MG63 (cell line): ENCODE data around the gene CA12. TPM values are rescaled to one million over a fixed set of nuclear protein-coding genes. Genes with fewer than 3 reads are reported as not detected.

ENCODE experiments used
- DNase-seq: peaks from one replicate; pipeline ENCODE4 v3.0.0-alpha.2; 2020
- H3K27me3 ChIP-seq: fragments of 250-450 bp; sonication (Bioruptor Pico); 2 replicates; pipeline ENCODE4 v1.5.1; 2020; ENCODE audit warnings: mild to moderate bottlenecking, moderate library complexity
- H3K36me3 ChIP-seq: fragments of 250-450 bp; sonication (Bioruptor Pico); 2 replicates; pipeline ENCODE4 v1.5.1; 2020; ENCODE audit warnings: mild to moderate bottlenecking, moderate library complexity
- H3K4me3 ChIP-seq: fragments of 250-450 bp; sonication (Bioruptor Pico); 2 replicates; pipeline ENCODE4 v1.5.1; 2020; ENCODE audit warnings: mild to moderate bottlenecking, moderate library complexity
- H3K9me3 ChIP-seq: fragments of 250-450 bp; sonication (Bioruptor Pico); 2 replicates; pipeline ENCODE4 v1.5.1; 2020; ENCODE audit warnings: mild to moderate bottlenecking, moderate library complexity
- total RNA-seq: library from RNA; depleted of rRNA; stranded (reverse); fragments of >200 nt; shearing (Covaris generic); gene quantifications from 2 replicates; pipeline ENCODE4 v1.2.3, GENCODE V29; 2014; ENCODE audit warnings: low replicate concordance; rRNA removed

Gene CA12
- total RNA-seq, 1 experiment from 2014 or later, result 4.7 TPM

DNA sequence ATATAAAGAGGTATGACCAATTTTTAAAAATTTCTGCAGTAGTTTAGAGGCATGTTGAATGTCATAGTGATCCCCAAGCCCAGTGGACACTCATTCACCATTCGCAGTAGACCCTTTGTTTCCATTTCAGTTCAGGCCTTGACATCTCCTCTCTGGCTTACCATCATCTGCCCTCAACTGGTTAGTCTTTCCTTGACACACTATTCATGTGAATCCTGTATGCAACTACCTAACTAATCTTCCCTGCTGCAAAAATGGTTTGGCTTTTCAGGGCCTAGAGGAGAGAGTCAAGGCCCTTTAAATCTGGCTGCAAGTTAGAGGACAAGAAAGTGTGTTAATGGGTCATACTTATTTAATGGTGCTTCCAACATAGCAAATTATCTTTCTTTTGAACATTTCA lies 93.3 kb downstream of the CA12 start:
- H3K4me3 ChIP-seq, result no peak overlapping the region
- no peaks in the 10 kb centered on the region for H3K9me3 ChIP-seq
- no peaks in the 10 kb centered on the region for H3K27me3 ChIP-seq
- no peak for DNase-seq
- H3K36me3 ChIP-seq, result no peaks in the 10 kb centered on the region

DNA sequence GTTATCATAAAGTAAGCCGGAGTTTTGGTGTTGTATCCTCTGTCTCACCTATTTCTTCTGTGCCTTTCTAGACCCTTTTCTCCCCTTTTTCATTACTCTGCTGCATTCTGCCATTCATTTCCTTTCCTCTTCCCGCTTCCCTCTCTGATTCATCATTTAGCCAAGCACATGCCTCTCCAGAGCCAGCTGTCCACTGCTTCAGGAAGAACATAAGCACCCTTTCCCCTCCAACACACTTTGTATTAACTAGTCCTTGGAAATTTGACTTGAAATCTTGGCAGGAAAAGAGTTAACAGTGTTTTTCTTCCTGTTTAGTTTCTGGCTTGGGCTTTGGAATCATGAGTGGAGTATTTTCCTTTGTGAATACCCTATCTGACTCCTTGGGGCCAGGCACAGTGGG lies 94.5 kb downstream of the CA12 start:
- no peak for DNase-seq
- Histone ChIP-seq H3K4me3 (no peak overlapping the region), H3K36me3 (no peaks in the 10 kb centered on the region), H3K27me3 (no peaks in the 10 kb centered on the region), H3K9me3 (no peaks in the 10 kb centered on the region)

DNA sequence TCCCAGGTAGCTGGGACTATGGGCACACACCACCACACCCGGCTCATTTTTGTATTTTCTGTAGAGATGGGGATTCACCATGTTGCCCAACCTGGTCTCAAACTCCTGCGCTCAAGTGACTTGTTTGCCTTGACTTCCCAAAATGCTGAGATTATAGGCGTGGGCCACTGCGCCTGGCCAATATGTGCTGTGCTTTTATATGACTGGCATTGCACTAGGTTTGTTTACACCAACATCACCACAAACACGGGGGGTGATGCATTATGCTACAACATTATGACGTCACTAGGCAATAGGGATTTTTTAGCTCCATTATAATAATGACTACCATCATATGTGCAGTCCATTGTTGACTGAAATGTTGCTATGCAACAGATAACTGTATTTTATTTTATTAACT lies 97.3 kb downstream of the CA12 start:
- H3K27me3 ChIP-seq, result no peaks in the 10 kb centered on the region
- no peak overlapping the region for H3K4me3 ChIP-seq
- no peaks in the 10 kb centered on the region for H3K9me3 ChIP-seq
- no peaks in the 10 kb centered on the region for H3K36me3 ChIP-seq
- DNase-seq, result no peak

DNA sequence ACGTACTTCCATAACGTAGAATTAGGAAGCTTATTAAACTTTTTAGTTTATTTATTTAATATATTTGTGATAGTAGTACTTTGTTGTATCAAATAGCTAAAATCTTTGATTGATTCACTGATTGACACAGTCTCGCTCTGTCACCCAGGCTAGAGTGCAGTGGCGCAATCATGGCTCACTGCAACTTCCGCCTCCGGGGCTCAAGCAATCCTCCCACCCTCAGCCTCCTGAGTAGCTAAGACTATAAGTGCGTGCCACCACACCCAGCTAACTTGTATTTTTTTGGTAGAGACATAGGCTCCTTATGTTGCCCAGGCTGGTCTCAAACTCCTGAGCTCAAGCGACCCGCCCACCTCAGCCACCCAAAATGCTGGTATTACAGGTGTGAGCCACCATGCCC lies 98.5 kb downstream of the CA12 start:
- no peaks in the 10 kb centered on the region for H3K9me3 ChIP-seq
- no peak for DNase-seq
- H3K27me3 ChIP-seq, result no peaks in the 10 kb centered on the region
- no peaks in the 10 kb centered on the region for H3K36me3 ChIP-seq
- no peak overlapping the region for H3K4me3 ChIP-seq

DNA sequence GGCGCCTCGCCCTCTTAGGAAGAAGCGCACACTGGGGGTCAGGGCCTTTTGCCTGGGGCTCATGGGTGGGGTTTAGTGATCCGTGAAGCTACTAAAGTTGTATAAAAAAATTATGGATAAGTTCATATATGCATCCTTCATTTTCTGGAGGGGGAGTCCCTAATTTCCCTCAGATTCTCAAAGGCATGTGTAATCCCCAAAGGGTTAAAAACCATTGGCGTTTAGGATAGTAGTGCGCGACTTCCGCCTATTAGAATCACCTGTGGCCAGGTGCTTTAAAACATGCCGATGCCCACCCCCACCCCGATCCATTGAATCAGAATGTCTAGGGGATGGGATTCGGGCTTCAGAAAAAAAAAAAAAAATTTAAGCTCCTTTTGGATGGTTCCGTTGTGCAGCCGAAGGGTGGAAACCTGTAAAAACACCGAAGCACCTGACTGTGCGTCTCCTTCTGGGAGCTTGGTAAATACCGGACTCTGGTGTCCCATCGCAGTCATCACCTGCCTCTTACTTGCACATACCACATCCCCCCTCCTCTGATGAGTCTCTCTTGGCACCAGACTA lies 103.7 kb downstream of the CA12 start:
- Histone ChIP-seq H3K27me3 (no peaks in the 10 kb centered on the region), H3K9me3 (no peaks in the 10 kb centered on the region), H3K4me3 (peak overlapping the region; percentile 66), H3K36me3 (no peaks in the 10 kb centered on the region)
- DNase-seq, result no peak

DNA sequence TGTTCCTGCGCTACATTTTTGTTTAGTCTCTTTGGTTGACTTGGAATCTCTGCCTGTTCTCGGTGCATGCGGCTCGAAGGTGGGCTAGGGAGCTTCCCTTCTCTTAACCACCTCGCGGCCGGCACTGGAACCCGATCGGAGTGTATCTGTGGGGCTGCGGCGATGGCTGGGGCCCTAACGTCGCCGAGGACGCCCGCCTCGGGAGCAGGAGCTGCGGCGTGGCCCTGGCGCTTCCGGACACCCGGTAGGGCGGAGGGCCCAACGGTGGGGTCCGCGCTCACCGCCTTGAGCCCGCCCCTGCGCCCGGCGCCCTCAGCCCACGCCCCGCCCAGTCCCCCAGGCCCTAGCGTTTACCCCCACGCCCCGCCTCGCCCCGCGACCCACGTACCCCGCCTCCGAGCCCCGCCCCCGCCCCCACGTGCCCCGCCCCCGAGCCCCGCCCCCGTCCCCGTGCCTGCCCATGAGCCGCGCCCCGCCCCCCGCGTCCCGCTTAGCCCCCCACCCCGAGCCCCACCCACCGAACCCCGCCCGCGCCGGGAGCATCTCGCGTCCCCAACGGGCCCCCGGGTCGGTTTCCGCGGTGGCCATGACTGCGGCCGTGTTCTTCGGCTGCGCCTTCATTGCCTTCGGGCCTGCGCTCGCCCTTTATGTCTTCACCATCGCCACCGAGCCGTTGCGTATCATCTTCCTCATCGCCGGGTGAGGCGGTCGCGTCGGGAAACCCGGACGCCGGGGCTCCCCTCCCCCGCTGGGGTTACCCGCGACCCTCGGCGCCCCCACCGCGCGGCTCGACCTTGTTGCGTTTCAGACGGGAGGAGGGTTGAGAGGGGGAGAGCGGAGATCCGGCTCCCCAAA lies 104.4 kb downstream of the CA12 start, which contains the start of gene APH1B:
TSS of gene APH1B (plus strand) at position 568 of the 855 bp plus-strand sequence. CDS start at position 587, 19 bp downstream.
- Histone ChIP-seq H3K27me3 (no peaks in the 10 kb centered on the region), H3K4me3 (peak within 1 kb of the TSS; percentile 66), H3K9me3 (no peaks in the 10 kb centered on the region), H3K36me3 (no peaks in the 10 kb centered on the region)
- DNase-seq, result peak; percentile 81

DNA sequence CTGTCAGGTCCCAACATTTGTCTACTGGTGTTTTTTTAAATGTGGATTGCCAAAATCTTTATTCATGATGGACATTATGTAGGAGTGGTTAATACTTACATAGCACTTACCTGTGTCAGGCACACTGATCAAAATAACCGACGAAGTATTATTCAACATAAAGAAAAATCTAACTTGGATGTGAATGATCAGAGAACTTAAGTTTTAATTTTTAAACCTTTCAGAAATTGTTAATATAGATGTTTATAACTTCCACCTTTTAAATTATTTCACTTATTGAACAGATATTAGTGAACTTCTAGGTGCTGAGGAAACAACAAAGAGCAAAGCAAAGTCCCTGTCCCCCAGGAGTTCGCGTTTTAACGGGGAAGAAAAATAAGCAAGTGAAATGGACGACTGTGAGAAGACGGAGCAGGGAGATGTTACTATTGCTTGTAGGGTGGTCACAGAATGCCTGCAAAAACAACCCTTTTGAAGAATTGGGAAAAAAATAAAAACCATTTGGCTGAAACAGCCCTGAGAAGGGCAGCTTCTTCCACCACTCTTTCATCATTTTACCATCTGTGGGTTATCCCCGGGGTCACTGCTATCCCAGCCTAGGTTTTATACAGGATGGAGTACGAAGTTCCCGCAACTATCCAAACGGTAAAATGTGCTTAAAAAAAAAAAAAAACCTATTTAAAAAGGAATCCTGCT lies 105.2 kb downstream of the CA12 start:
- Histone ChIP-seq H3K9me3 (no peaks in the 10 kb centered on the region), H3K27me3 (no peaks in the 10 kb centered on the region), H3K36me3 (no peaks in the 10 kb centered on the region), H3K4me3 (peak overlapping the region; percentile 66)
- no peak for DNase-seq

DNA sequence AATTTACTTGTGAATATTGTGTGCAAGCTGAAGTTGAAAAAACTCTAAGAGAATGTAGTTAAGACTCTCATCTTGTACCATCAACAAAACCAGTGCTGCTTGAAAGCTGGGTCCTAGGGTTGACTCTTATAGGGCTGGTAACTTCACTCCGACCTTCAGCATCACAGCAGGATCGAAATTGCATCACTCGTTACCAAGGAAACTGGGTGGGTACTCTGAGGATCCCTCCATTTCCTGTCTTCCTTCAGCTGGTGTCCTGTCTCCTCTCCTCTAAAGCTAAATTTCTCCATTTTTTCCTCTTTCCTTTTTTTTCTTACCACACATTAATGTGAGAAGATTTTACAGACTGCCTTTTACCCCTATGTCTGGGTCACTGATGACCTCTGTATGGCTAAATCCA lies 107.2 kb downstream of the CA12 start:
- Histone ChIP-seq H3K4me3 (no peak overlapping the region), H3K27me3 (no peaks in the 10 kb centered on the region), H3K36me3 (no peaks in the 10 kb centered on the region), H3K9me3 (no peaks in the 10 kb centered on the region)
- DNase-seq, result no peak

Other genes with a start within 250 kb of the CA12 start
- 42.6 and 193 TPM in 2 replicates for gene RPS27L, start 224.4 kb downstream of the CA12 start, total RNA-seq
- gene RAB8B, start 192.2 kb downstream of the CA12 start, total RNA-seq, result 14.4 and 16.0 TPM in 2 replicates
- gene APH1B, start 104.2 kb downstream of the CA12 start, total RNA-seq, result 0.84 and 5.2 TPM in 2 replicates
- 36.6 and 38.6 TPM in 2 replicates for gene USP3, start 122.7 kb upstream of the CA12 start, total RNA-seq
- gene FBXL22, start 215.5 kb upstream of the CA12 start, total RNA-seq, result not detected in 2 replicates